Esophagus muscularis mucosa (tissue), 4 donors: Measurements from ENCODE around the gene ARAP1. TPM values are rescaled to one million over a fixed set of nuclear protein-coding genes. Genes with fewer than 3 reads are reported as not detected.
A peak's percentile ranks its signal among the peaks of the same experiment; 100 is the strongest.
"Not testable (repeated sequence)": the region's sequence is repeated elsewhere in the genome, so short reads cannot be mapped to it uniquely, and the experiment has no call there.

Source experiments
- DNase-seq: peaks from one replicate; pipeline ENCODE4 v3.0.0-alpha.2; 2017; ENCODE audit errors: extremely low spot score
- H3K27ac ChIP-seq, 4 donors: fragments of 200-600 bp; sonication (generic); replicated peaks in 1 of 4; 1 replicate in 3 of 4; 2 replicates in 1 of 4; pipeline ENCODE4 v1.5.1; 2016 to 2019; ENCODE audit warnings: mild to moderate bottlenecking in 1 of 4
- H3K27me3 ChIP-seq, 4 donors: fragments of 200-600 bp; sonication (generic); one replicate each; pipeline versions ENCODE4 v1.5.1 to v1.6.0; 2016 to 2019
- H3K36me3 ChIP-seq, 4 donors: fragments of 200-600 bp; sonication (generic); one replicate each; pipeline ENCODE4 v1.5.1; 2016 to 2019
- H3K4me1 ChIP-seq, 4 donors: fragments of 200-600 bp; sonication (generic); one replicate each; pipeline ENCODE4 v1.5.1; 2016 to 2019
- H3K4me3 ChIP-seq, 4 donors: fragments of 200-600 bp; sonication (generic); 1 replicate in 2 of 4; 2 replicates in 2 of 4; pipeline ENCODE4 v1.5.1; 2016 to 2019; ENCODE audit warnings: mild to moderate bottlenecking in 4 of 4, moderate library complexity in 1 of 4
- H3K9me3 ChIP-seq, 4 donors: fragments of 200-600 bp; sonication (generic); 1 replicate in 3 of 4; 2 replicates in 1 of 4; pipeline ENCODE4 v1.5.1; 2016 to 2019
- EP300 ChIP-seq: sonication (generic); formaldehyde crosslinking; IDR thresholded peaks from one replicate; pipeline ENCODE4 v1.6.1; 2017; ENCODE audit warnings: antibody characterized with exemption
- POLR2A ChIP-seq: fragments of 450-650 bp; IDR thresholded peaks from one replicate; pipeline ENCODE4 v1.6.1; 2017; ENCODE audit warnings: antibody characterized with exemption, moderate library complexity, mild to moderate bottlenecking, low read depth
- POLR2AphosphoS5 ChIP-seq, 2 donors: sonication (generic); formaldehyde crosslinking; IDR thresholded peaks; one replicate each; pipeline ENCODE4 v1.6.1; 2017; ENCODE audit warnings: antibody characterized with exemption in 2 of 2
- WGBS: methylation state at CpG from one replicate; pipeline ENCODE4 v1.1.5; 2018; 5-methylcytosine and 5-hydroxymethylcytosine counted together
- intact Hi-C: fragments of 100-400 bp; cut with DNase I; formaldehyde crosslinking; loops from one replicate; pipeline ENCODE4 v1.15.1; 2023
- total RNA-seq, 4 donors: library from RNA; depleted of rRNA; stranded (reverse); fragments of >200 nt; gene quantifications; one replicate each; pipeline versions ENCODE4 v1.1.0 to v1.2.1, GENCODE V29; 2016
- TF ChIP-seq, protein P1 (sequence below), 3 experiments: fragments of 200-600 bp in 2 of 3; fragments of 450-650 bp in 1 of 3; sonication (generic) in 2 of 3; IDR thresholded peaks; one replicate each; pipeline ENCODE4 v1.5.1; 2017 to 2019; ENCODE audit warnings: antibody characterized with exemption in 3 of 3, mild to moderate bottlenecking in 2 of 3, moderate library complexity in 1 of 3

Gene ARAP1
- total RNA-seq, 4 donors from 2014 or later, result 83.7 to 115 (median 110) TPM

DNA sequence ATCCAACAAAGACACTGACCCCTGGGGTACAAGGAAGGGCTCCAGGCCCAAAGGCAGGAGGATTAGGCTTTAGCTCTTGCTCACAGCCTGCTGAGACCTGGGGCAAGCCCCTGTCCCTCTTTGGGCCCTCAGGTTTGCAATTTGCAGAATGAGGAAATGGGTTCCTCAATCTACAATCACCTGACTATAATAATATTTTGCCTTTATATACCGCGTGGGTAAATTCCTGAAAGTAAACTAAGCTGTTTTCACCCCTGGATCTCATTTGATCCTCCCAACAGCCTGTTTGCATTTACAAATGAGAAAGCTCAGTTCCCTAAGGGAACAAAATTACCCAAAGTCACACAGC lies 40.8 kb upstream of the ARAP1 start:
- intact Hi-C loops, result loop anchor here (1.0 kb wide), 1 partner anchor 68 kb away; no protein-coding TSS in a partner anchor
- Histone ChIP-seq H3K9me3 (no peaks in the 10 kb centered on the region), H3K36me3 (no peaks in the 10 kb centered on the region), H3K4me1 (peaks cover 30 to 33% (median 31%) of the 10 kb centered on the region in 4 donors), H3K27ac (peak overlapping the region; percentile 87 to 95 (median 92)), H3K27me3 (no peaks in the 10 kb centered on the region), H3K4me3 (peak overlapping the region; percentile 66 to 75 (median 68))
- no peak for DNase-seq
- WGBS, result 63% methylated on average over 2 of the region's 2 CpGs
- TF ChIP-seq EP300, result no peak
- no peak for TF ChIP-seq POLR2AphosphoS5 (IDR thresholded peaks at IDR 0.05)
- TF ChIP-seq, protein P1, sequence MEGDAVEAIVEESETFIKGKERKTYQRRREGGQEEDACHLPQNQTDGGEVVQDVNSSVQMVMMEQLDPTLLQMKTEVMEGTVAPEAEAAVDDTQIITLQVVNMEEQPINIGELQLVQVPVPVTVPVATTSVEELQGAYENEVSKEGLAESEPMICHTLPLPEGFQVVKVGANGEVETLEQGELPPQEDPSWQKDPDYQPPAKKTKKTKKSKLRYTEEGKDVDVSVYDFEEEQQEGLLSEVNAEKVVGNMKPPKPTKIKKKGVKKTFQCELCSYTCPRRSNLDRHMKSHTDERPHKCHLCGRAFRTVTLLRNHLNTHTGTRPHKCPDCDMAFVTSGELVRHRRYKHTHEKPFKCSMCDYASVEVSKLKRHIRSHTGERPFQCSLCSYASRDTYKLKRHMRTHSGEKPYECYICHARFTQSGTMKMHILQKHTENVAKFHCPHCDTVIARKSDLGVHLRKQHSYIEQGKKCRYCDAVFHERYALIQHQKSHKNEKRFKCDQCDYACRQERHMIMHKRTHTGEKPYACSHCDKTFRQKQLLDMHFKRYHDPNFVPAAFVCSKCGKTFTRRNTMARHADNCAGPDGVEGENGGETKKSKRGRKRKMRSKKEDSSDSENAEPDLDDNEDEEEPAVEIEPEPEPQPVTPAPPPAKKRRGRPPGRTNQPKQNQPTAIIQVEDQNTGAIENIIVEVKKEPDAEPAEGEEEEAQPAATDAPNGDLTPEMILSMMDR (IDR thresholded peaks at IDR 0.05), result no peak
- TF ChIP-seq POLR2A, result no peak

DNA sequence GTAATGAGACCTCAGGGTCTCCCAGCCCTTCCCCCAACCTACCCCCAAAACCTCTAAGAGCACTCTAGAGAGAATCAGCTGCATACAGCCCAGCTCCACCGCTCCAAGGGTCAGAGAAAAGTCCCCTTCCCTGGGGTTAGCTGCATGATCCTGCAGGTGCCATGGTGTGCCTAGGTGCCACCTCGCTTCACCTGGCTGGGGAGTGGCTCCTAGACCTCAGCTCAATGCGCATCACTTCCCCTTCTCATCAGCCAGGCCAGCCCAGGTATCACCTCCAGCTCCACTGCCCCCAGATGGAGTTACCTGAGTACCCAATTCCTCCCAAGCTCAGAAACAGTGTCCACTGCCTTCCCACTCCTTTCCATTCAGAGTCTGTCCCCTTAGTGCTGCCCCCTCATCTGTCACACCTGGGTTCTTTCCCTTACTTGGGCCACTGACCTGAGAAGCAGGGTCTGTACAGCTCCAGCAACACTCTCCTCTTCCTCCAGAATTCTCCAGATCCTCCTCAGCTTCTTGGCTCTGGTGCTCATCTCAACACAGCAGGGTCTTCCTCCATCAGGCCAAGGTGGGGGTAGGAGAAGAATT lies 40.3 kb upstream of the ARAP1 start:
- Histone ChIP-seq H3K27ac (peak overlapping the region; percentile 87 to 95 (median 92)), H3K36me3 (no peaks in the 10 kb centered on the region), H3K4me3 (no peak overlapping the region), H3K9me3 (no peaks in the 10 kb centered on the region), H3K27me3 (no peaks in the 10 kb centered on the region), H3K4me1 (peaks cover 30 to 33% (median 31%) of the 10 kb centered on the region in 4 donors)
- intact Hi-C loops, result loop anchor here (1.0 kb wide), 1 partner anchor 67 kb away; no protein-coding TSS in a partner anchor
- no peak for DNase-seq
- TF ChIP-seq POLR2AphosphoS5 (IDR thresholded peaks at IDR 0.05), result no peak
- 100% methylated on average over 1 of the region's 3 CpGs for WGBS

GRCh38 chr11:72791228-72791627 lies 39.0 kb upstream of the ARAP1 start:
- H3K36me3 ChIP-seq, intact Hi-C loops, H3K9me3 ChIP-seq, H3K27ac ChIP-seq, H3K4me3 ChIP-seq, DNase-seq, H3K27me3 ChIP-seq: not testable (repeated sequence)
- peaks cover 30 to 33% (median 31%) of the 10 kb centered on the region in 4 donors for H3K4me1 ChIP-seq
- WGBS, result 93% methylated on average over 7 of the region's 7 CpGs

GRCh38 chr11:72789493-72790131 lies 37.4 kb upstream of the ARAP1 start:
- H3K27ac ChIP-seq, result no peak overlapping the region
- H3K9me3 ChIP-seq, result no peaks in the 10 kb centered on the region
- TF ChIP-seq, protein P1 (IDR thresholded peaks at IDR 0.05), result no peak
- TF ChIP-seq EP300 (no peak), POLR2AphosphoS5 (IDR thresholded peaks at IDR 0.05) (no peak), POLR2A (no peak)
- H3K36me3 ChIP-seq, result no peaks in the 10 kb centered on the region
- H3K4me3 ChIP-seq, result no peak overlapping the region
- 59% methylated on average over 8 of the region's 10 CpGs for WGBS
- DNase-seq, result no peak
- peaks cover 28 to 31% (median 29%) of the 10 kb centered on the region in 4 donors for H3K4me1 ChIP-seq
- intact Hi-C loops, result no loop called here
- no peaks in the 10 kb centered on the region for H3K27me3 ChIP-seq

DNA sequence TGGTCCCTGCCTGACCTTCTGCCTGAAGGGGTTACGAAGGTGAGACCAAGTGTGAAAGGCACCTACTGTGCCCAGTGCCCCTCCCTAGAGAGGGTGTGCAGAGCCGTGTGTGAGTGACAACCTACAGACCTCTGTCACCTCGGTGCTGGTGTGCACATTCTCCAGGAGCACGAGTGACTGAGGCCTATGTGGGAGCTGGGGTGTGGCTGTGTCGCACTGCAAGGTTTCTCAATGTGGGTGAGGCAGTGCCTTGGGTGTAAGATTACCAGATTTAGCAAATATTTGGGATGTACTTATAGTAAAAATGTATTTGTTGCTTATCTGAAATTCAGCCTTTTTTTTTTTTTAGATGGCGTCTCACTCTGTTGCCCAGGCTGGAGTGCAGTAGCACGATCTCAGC lies 36.0 kb upstream of the ARAP1 start:
- WGBS, result 90% methylated on average over 7 of the region's 7 CpGs
- peaks cover 20 to 21% (median 21%) of the 10 kb centered on the region in 4 donors for H3K4me1 ChIP-seq
- TF ChIP-seq POLR2AphosphoS5 (IDR thresholded peaks at IDR 0.05) (no peak), POLR2A (no peak), EP300 (no peak)
- TF ChIP-seq, protein P1 (IDR thresholded peaks at IDR 0.05), result no peak
- H3K4me3 ChIP-seq, result no peak overlapping the region
- intact Hi-C loops, result no loop called here
- H3K9me3 ChIP-seq, result no peaks in the 10 kb centered on the region
- H3K27ac ChIP-seq, result no peak overlapping the region
- DNase-seq, result no peak
- no peaks in the 10 kb centered on the region for H3K36me3 ChIP-seq
- no peaks in the 10 kb centered on the region for H3K27me3 ChIP-seq
